Natural killer cell (primary cell): ENCODE measurements around the gene PPP2R2C. TPM values are rescaled to one million over a fixed set of nuclear protein-coding genes. Genes with fewer than 3 reads are reported as not detected.

Source experiments
- ATAC-seq, 3 donors: fragments of 150-1000 bp in 2 of 3; fragments of 200-7000 bp in 1 of 3; cut with Tn5 transposase; 1 replicate in 1 of 3; 2 replicates in 2 of 3; pipeline ENCODE4 v1.10.0; 2021; ENCODE audit warnings: mild to moderate bottlenecking in 2 of 3, moderate library complexity in 2 of 3
- DNase-seq, 2 donors: peaks; one replicate each; pipeline versions ENCODE4 v3.0.0 to v3.0.0-alpha.2; 2013 to 2021; ENCODE audit warnings: mixed read lengths in 1 of 2
- H3K27ac ChIP-seq: one replicate; pipeline ENCODE4 v1.5.1; 2013; ENCODE audit warnings: mild to moderate bottlenecking, low read length
- H3K27me3 ChIP-seq: one replicate; pipeline ENCODE4 v1.6.1; 2013; ENCODE audit warnings: low read length; ENCODE audit not compliant: control insufficient read depth, insufficient read depth
- H3K36me3 ChIP-seq: one replicate; pipeline ENCODE4 v1.6.1; 2013; ENCODE audit warnings: low read length; ENCODE audit not compliant: control insufficient read depth, insufficient read depth
- H3K4me1 ChIP-seq: one replicate; pipeline ENCODE4 v1.6.1; 2013; ENCODE audit warnings: low read length; ENCODE audit not compliant: control insufficient read depth, insufficient read depth
- H3K4me3 ChIP-seq: one replicate; pipeline ENCODE4 v1.5.1; 2013; ENCODE audit warnings: low read length
- H3K9me3 ChIP-seq: one replicate; pipeline ENCODE4 v1.6.1; 2013; ENCODE audit warnings: low read length; ENCODE audit not compliant: control insufficient read depth, insufficient read depth
- H3K27ac Mint-ChIP-seq, 2 donors: one replicate each; pipeline ENCODE4 v1.8.0; 2022; ENCODE audit warnings: mild to moderate bottlenecking in 2 of 2, mixed read lengths in 2 of 2, moderate library complexity in 1 of 2
- H3K27me3 Mint-ChIP-seq, 2 donors: one replicate each; pipeline ENCODE4 v1.8.0; 2022; ENCODE audit warnings: low read depth in 2 of 2, mixed read lengths in 2 of 2
- H3K36me3 Mint-ChIP-seq: one replicate; pipeline ENCODE4 v1.8.0; 2022; ENCODE audit warnings: mixed read lengths
- H3K4me1 Mint-ChIP-seq, 2 donors: one replicate each; pipeline ENCODE4 v1.8.0; 2022; ENCODE audit warnings: mixed read lengths in 2 of 2
- H3K4me3 Mint-ChIP-seq: one replicate; pipeline ENCODE4 v1.8.0; 2022; ENCODE audit warnings: mild to moderate bottlenecking, moderate library complexity, mixed read lengths
- H3K9me3 Mint-ChIP-seq, 2 donors: one replicate each; pipeline ENCODE4 v1.8.0; 2022; ENCODE audit warnings: mixed read lengths in 2 of 2
- CTCF ChIP-seq: fragments of 200-600 bp; IDR thresholded peaks from one replicate; pipeline ENCODE4 v1.8.0; 2022; ENCODE audit warnings: antibody characterized with exemption
- WGBS: methylation state at CpG from one replicate; pipeline ENCODE4 v1.1.7; 2013; ENCODE audit warnings: missing lambda C conversion rate; ENCODE audit not compliant: insufficient coverage; 5-methylcytosine and 5-hydroxymethylcytosine counted together
- intact Hi-C: fragments of 100-400 bp; cut with micrococcal nuclease; formaldehyde crosslinking; loops from one replicate; pipeline ENCODE4 v1.14.2; 2022
- total RNA-seq, 4 donors: library from RNA; stranded (reverse); fragments of 120-200 nt in 1 of 4; gene quantifications; one replicate each; pipeline versions ENCODE4 v1.2.3 to v1.2.4, GENCODE V29; 2013 to 2022

The PPP2R2C gene
- total RNA-seq, 3 donors from 2014 or later (not counting 1 experiment from before 2014, with no cell fraction given): not detected

- Mint-ChIP-seq H3K27me3 (peaks cover 7 to 20% of the 10 kb centered on the region in 2 donors), H3K4me1 (no peaks in the 10 kb centered on the region), H3K27ac (no peak overlapping the region), H3K36me3 (no peaks in the 10 kb centered on the region), H3K4me3 (no peak overlapping the region), H3K9me3 (peaks cover 2 to 3% of the 10 kb centered on the region in 2 donors)
- TF ChIP-seq CTCF: no peak
- Histone ChIP-seq H3K36me3 (no peaks in the 10 kb centered on the region), H3K27me3 (no peaks in the 10 kb centered on the region), H3K4me3 (no peak overlapping the region), H3K27ac (no peak overlapping the region), H3K4me1 (no peaks in the 10 kb centered on the region), H3K9me3 (peaks cover 3% of the 10 kb centered on the region)
- DNase-seq (no peak), ATAC-seq (no peak)
- intact Hi-C loops: no loop called here
- 61% methylated on average over 19 of the region's 19 CpGs for WGBS
These were observed 57.2 kb downstream of the PPP2R2C start for GRCh38 chr4:6415031-6415705.

GRCh38 chr4:6414578-6414977 lies 57.8 kb downstream of the PPP2R2C start:
- no peaks in the 10 kb centered on the region for H3K4me1 ChIP-seq
- no peak overlapping the region for H3K4me3 Mint-ChIP-seq
- H3K27ac Mint-ChIP-seq: no peak overlapping the region
- ATAC-seq (no peak), DNase-seq (no peak)
- no peak overlapping the region for H3K4me3 ChIP-seq
- H3K4me1 Mint-ChIP-seq: no peaks in the 10 kb centered on the region
- peaks cover 3% of the 10 kb centered on the region for H3K9me3 ChIP-seq
- no peaks in the 10 kb centered on the region for H3K36me3 Mint-ChIP-seq
- intact Hi-C loops: no loop called here
- 63% methylated on average over 6 of the region's 6 CpGs for WGBS
- H3K27me3 Mint-ChIP-seq: peaks cover 5 to 14% of the 10 kb centered on the region in 2 donors
- no peaks in the 10 kb centered on the region for H3K36me3 ChIP-seq
- peaks cover 2 to 3% of the 10 kb centered on the region in 2 donors for H3K9me3 Mint-ChIP-seq
- TF ChIP-seq CTCF: no peak
- H3K27me3 ChIP-seq: no peaks in the 10 kb centered on the region
- no peak overlapping the region for H3K27ac ChIP-seq

- Histone ChIP-seq H3K4me1 (no peaks in the 10 kb centered on the region), H3K27ac (no peak overlapping the region), H3K36me3 (no peaks in the 10 kb centered on the region), H3K9me3 (peaks cover 3% of the 10 kb centered on the region), H3K27me3 (no peaks in the 10 kb centered on the region), H3K4me3 (no peak overlapping the region)
- Mint-ChIP-seq H3K27ac (no peak overlapping the region), H3K9me3 (peaks cover 2 to 3% of the 10 kb centered on the region in 2 donors), H3K4me1 (peaks cover 0 to 4% of the 10 kb centered on the region in 2 donors), H3K4me3 (no peak overlapping the region), H3K27me3 (peaks cover 14 to 16% of the 10 kb centered on the region in 2 donors), H3K36me3 (no peaks in the 10 kb centered on the region)
- DNase-seq: no peak
- no peak for ATAC-seq
- WGBS: 93% methylated on average over 5 of the region's 6 CpGs
- intact Hi-C loops: no loop called here
- no peak for TF ChIP-seq CTCF
These were observed 61.8 kb downstream of the PPP2R2C start for GRCh38 chr4:6410664-6411063.

- ATAC-seq (no peak), DNase-seq (no peak)
- peaks cover 2 to 3% of the 10 kb centered on the region in 2 donors for H3K9me3 Mint-ChIP-seq
- Histone ChIP-seq H3K4me3 (no peak overlapping the region), H3K36me3 (no peaks in the 10 kb centered on the region), H3K4me1 (no peaks in the 10 kb centered on the region), H3K9me3 (peaks cover 3% of the 10 kb centered on the region), H3K27ac (no peak overlapping the region), H3K27me3 (no peaks in the 10 kb centered on the region)
- no peak for TF ChIP-seq CTCF
- H3K27me3 Mint-ChIP-seq: peaks cover 19 to 20% of the 10 kb centered on the region in 2 donors
- no peak overlapping the region for H3K4me3 Mint-ChIP-seq
- H3K27ac Mint-ChIP-seq: no peak overlapping the region
- H3K4me1 Mint-ChIP-seq: peaks cover 0 to 4% of the 10 kb centered on the region in 2 donors
- 77% methylated on average over 11 of the region's 11 CpGs for WGBS
- no peaks in the 10 kb centered on the region for H3K36me3 Mint-ChIP-seq
- intact Hi-C loops: no loop called here
These were observed 62.3 kb downstream of the PPP2R2C start for GRCh38 chr4:6410068-6410467.
